Measurements from ENCODE around the gene CHN2.

Gene CHN2

GRCh38 chr7:29424984-29425309 lies 230.4 kb downstream of the CHN2 start:
- DNase-seq (ENCODE audit: low read depth in 2 of 3, low spot score in 1 of 3): no peak

GRCh38 chr7:29426587-29426986 lies 232.0 kb downstream of the CHN2 start:
- DNase-seq (ENCODE audit: low read depth in 2 of 3, low spot score in 1 of 3): no peak

GRCh38 chr7:29429401-29429800 lies 234.8 kb downstream of the CHN2 start:
- no peak for DNase-seq (ENCODE audit: low read depth in 2 of 3, low spot score in 1 of 3)

- DNase-seq (ENCODE audit: low read depth in 2 of 3, low spot score in 1 of 3): no peak
These were observed 235.8 kb downstream of the CHN2 start for GRCh38 chr7:29430279-29430949.

- DNase-seq (ENCODE audit: low read depth in 2 of 3, low spot score in 1 of 3): no peak
These were observed 237.1 kb downstream of the CHN2 start for GRCh38 chr7:29431686-29432085.

GRCh38 chr7:29432721-29433120 lies 238.1 kb downstream of the CHN2 start:
- no peak for DNase-seq (ENCODE audit: low read depth in 2 of 3, low spot score in 1 of 3)

- no peak for DNase-seq (ENCODE audit: low read depth in 2 of 3, low spot score in 1 of 3)
These were observed 239.8 kb downstream of the CHN2 start for GRCh38 chr7:29434380-29434768.

GRCh38 chr7:29435167-29435566 lies 240.6 kb downstream of the CHN2 start:
- DNase-seq (ENCODE audit: low read depth in 2 of 3, low spot score in 1 of 3): no peak

- DNase-seq (ENCODE audit: low read depth in 2 of 3, low spot score in 1 of 3): no peak
These were observed 241.3 kb downstream of the CHN2 start for GRCh38 chr7:29435902-29436301.

- no peak for DNase-seq (ENCODE audit: low read depth in 2 of 3, low spot score in 1 of 3)
These were observed 247.6 kb downstream of the CHN2 start for GRCh38 chr7:29442146-29442545.

GRCh38 chr7:29443552-29443951 lies 249.0 kb downstream of the CHN2 start:
- no peak for DNase-seq (ENCODE audit: low read depth in 2 of 3, low spot score in 1 of 3)

GRCh38 chr7:29444267-29444666 lies 249.7 kb downstream of the CHN2 start:
- no peak for DNase-seq (ENCODE audit: low read depth in 2 of 3, low spot score in 1 of 3)

- no peak for DNase-seq (ENCODE audit: low read depth in 2 of 3, low spot score in 1 of 3)
These were observed 251.2 kb downstream of the CHN2 start for GRCh38 chr7:29445736-29446135.

- DNase-seq (ENCODE audit: low read depth in 2 of 3, low spot score in 1 of 3): no peak
These were observed 253.3 kb downstream of the CHN2 start for GRCh38 chr7:29447828-29448227.

GRCh38 chr7:29449569-29450260 lies 255.1 kb downstream of the CHN2 start:
- DNase-seq (ENCODE audit: low read depth in 2 of 3, low spot score in 1 of 3): no peak

GRCh38 chr7:29453021-29453420 lies 258.4 kb downstream of the CHN2 start:
- no peak for DNase-seq (ENCODE audit: low read depth in 2 of 3, low spot score in 1 of 3)

GRCh38 chr7:29454464-29454863 lies 259.9 kb downstream of the CHN2 start:
- no peak for DNase-seq (ENCODE audit: low read depth in 2 of 3, low spot score in 1 of 3)

- DNase-seq (ENCODE audit: low read depth in 2 of 3, low spot score in 1 of 3): no peak
These were observed 260.4 kb downstream of the CHN2 start for GRCh38 chr7:29454899-29455451.

GRCh38 chr7:29457141-29457561 lies 262.6 kb downstream of the CHN2 start:
- no peak for DNase-seq (ENCODE audit: low read depth in 2 of 3, low spot score in 1 of 3)

- no peak for DNase-seq (ENCODE audit: low read depth in 2 of 3, low spot score in 1 of 3)
These were observed 263.0 kb downstream of the CHN2 start for GRCh38 chr7:29457565-29458011.

- DNase-seq (ENCODE audit: low read depth in 2 of 3, low spot score in 1 of 3): no peak
These were observed 264.4 kb downstream of the CHN2 start for GRCh38 chr7:29458933-29459332.

- DNase-seq (ENCODE audit: low read depth in 2 of 3, low spot score in 1 of 3): no peak
These were observed 265.0 kb downstream of the CHN2 start for GRCh38 chr7:29459589-29459988.

- no peak for DNase-seq (ENCODE audit: low read depth in 2 of 3, low spot score in 1 of 3)
These were observed 267.4 kb downstream of the CHN2 start for GRCh38 chr7:29461996-29462395.

Data from stimulated activated CD4-positive, alpha-beta T cell treated with anti-CD3 and anti-CD28 coated beads, Interleukin-12 subunit alpha, Interleukin-12 subunit beta, amount 100 ng/mL, for 48 hours (primary cell).